Right ventricle myocardium superior (tissue), 1 donor: Measurements from ENCODE around the gene GNB1L. TPM values are rescaled to one million over a fixed set of nuclear protein-coding genes. Genes with fewer than 3 reads are reported as not detected.

Source experiments
- ATAC-seq: fragments of 200-7000 bp; cut with Tn5 transposase; one replicate; pipeline ENCODE4 v1.9.1; 2020; ENCODE audit warnings: mild to moderate bottlenecking; ENCODE audit not compliant: poor library complexity
- DNase-seq: peaks from one replicate; pipeline ENCODE4 v3.0.0-alpha.2; 2020
- intact Hi-C: fragments of 100-400 bp; cut with DNase I; formaldehyde crosslinking; loops from one replicate; pipeline ENCODE4 v1.11.2; 2022
- total RNA-seq: library from RNA; stranded (reverse); fragmentation: NEBNext Ultra II Directional; extraction: Animal tissue kit (Norgen Biotek cat#: 25700); gene quantifications from one replicate; pipeline ENCODE4 v1.2.1, GENCODE V29; 2021
- donor health status: DM: no; HTN: yes; CAD: no; lungs with severe emphysema.

GNB1L gene
- total RNA-seq, 1 donor from 2014 or later = 2.5 TPM

DNA sequence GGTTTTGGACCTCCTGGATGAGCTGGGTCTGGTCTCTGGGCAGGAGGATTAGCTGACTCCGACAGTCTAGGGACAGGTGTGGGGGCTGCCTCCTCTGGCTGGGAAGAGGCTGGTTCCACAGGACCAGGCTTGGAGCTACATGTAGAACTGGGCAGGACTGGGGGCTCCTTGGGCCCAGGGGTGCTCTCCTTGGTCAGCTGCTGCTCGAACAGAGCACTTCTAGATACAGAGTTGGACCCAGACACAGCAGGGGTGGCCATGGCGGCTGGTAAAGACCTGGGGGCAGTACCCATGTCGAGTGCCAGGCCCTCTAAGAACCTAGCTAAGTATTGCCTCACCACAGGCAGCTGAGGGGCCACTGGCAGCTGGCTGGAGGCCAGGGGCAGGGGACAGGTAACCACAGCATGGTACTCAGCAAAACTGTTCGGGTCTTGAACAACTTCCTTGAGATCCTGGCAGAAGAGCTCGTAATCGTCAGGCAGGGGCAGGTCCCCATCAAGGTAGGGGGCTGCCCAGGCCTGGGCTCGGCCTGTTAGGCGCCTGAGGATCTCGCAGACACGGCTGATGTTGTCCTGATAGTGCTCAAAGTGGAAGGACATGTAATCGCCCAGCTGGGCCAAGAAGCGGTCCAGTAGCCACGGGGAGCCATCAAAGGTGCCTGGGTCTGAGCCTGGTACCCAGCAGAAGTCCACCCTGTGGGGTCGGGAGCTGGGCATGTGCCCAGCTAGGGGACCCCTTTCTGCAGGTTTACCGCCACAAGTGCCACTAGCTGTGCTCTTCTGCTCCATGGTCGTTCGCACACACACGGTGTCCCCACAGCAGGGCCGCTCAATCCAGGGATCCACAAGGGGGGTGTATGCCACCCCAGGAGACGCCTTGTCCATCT, 3.1 kb downstream of the GNB1L start:
- ATAC-seq = no peak
- no peak for DNase-seq
- intact Hi-C loops = loop anchor here (5.0 kb wide), 2 partner anchors 44 to 124 kb away; no protein-coding TSS in a partner anchor

DNA sequence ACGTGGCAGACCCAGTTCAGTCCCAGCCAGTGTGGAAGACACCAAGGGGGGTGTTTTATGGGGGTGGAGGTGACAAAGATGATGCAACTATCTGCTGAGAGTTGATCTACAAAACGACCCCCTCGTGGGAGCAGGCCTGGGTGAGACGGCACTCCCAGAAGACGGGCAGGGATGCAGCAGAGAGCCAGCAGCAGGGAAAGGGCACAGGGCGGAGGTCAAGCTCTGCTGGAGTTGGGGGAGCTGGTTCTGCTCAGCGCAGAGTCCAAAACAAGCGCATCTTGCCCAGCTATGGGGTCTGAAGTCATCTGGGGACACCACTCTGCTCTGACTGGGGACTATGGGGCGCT, 3.9 kb downstream of the GNB1L start:
- ATAC-seq (no peak), DNase-seq (no peak)
- intact Hi-C loops = loop anchor here (5.0 kb wide), 2 partner anchors 43 to 123 kb away; no protein-coding TSS in a partner anchor

DNA sequence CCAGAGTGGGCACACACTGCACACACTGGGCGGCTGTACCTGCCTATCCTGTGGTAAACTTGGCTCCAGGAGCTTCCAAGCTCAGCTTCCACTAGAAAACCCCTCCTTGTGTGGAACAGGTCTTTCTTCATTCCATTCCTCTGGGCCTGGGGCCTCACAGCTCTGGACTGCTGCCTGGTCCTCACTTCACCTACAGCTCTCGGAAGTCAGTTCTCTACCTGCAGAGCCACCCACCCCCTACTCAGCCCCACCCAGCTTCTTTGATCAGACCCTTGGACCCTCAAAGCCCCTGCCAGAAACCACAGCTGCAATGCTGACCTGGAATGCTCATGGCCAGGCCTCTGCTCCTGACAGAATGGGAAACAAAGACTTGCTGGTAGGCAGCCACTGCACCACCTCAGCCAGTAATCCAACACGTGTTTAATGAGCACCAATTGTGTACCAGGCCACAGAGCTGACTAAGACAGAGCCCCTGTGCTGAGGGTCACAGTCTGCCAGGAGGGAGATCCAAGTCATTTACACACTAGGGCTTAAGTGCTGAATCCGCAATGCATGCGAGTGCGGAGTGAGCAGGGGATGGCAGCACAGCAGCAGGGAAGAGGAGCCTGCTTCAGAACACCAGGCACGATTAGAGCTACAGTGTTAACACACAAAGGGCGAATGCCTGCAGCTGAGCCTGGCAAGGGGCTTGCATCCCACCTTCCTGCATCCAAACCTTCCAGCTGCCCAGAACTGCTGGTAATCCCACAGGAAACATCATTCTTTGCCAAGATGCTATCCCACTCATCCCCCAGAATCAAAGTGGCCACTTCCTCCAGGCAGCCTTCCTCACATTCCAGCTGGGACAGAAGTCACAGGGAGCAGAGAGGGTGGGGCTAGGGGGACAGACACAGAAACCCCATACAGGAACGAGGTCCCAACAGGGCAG, 4.6 kb downstream of the GNB1L start:
- no peak for ATAC-seq
- DNase-seq = no peak
- intact Hi-C loops = loop anchor here (5.0 kb wide), 2 partner anchors 43 to 123 kb away; no protein-coding TSS in a partner anchor

DNA sequence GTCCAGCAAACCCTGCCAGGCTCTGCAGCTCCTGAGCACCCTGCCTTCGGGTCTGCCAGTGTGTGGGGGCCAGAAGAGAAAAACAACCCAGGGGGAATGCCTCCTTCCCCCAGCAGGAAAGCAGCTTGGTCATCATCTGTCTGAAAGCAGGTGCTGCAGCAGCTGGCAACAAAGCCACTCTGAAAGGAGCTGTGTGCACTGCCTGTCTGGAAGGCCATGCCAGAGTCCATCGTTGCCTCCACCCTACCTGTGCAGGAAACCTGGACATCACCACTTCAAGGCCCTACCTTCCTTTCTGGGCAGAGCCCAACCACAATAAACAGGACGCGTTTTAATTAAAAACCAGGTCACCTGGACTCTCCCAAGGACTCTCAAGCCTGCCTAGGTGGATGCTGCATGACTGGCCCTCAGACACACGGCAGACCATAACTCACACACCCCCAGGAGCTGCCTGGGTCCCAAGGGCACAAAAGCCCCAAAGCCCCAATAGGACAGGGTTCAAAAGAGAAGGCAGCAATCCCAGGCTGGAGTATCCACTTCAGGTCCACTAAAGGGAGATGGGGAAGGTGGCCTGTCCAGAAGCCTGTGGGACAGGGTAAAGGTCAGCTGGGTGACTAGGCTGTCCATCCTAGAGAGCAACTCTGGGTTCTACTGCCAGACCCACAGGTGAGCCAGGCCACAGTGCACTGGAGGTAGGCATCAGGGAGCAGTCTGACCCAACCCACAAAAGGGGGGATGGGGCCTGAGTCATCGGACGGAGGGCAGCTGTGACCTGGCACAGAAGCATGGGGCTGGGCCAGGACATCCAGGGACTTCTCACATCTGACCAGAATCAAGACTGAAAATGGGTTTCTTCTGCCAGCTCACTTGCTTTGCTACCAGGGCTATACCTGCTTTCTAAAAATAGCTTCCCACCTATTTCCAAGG, 6.1 kb downstream of the GNB1L start:
- ATAC-seq (no peak), DNase-seq (no peak)
- intact Hi-C loops = no loop called here

DNA sequence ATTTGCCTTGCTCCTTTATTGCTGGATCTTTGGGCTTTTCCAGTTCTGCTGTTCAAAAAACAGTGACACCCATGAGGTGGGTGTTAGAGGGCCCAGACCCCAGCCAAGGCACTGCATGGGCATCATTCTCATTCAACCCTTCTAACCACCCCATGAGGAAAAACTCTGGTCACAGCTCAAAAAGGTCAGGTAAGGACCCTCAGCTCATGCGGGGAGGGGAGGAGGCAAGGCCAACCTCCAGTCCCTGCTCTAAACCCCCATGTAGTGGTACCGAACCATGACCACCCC, 7.4 kb downstream of the GNB1L start:
- no peak for ATAC-seq
- no peak for DNase-seq
- intact Hi-C loops = no loop called here

DNA sequence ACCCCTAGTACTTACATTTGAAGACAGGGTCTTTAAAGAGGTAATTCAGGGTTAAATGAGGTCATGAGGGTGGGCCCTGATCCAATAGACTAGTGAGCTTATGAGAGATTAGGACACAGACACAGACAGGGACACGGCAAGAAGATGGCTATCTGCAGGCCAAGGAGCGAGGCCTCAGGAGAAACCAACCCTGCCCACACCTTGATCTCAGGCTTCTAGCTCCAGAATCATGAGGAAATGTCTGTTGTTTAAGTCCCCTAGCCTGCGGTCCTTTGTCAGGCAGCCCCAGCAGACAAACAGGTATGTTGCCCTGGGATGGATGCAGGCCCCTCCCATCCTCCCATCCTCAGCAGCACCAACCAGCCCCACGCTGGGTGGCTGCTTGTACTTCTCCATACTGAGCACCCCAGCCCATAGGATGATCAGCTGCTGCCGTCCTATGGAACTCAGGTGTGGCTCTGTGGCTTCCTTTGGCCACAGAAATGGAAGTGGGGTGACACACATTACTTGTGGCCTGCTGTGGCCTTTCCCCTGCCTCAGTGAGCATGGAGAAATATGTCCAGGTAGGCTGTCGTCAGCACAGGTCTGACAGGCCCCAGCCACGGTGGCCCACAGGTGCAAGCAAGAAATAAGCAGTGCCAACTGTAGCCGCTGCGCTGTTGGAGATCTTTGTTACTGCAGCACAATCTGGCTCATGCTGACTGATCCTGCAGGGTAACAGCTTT, 7.9 kb downstream of the GNB1L start:
- intact Hi-C loops = no loop called here
- ATAC-seq (no peak), DNase-seq (no peak)

DNA sequence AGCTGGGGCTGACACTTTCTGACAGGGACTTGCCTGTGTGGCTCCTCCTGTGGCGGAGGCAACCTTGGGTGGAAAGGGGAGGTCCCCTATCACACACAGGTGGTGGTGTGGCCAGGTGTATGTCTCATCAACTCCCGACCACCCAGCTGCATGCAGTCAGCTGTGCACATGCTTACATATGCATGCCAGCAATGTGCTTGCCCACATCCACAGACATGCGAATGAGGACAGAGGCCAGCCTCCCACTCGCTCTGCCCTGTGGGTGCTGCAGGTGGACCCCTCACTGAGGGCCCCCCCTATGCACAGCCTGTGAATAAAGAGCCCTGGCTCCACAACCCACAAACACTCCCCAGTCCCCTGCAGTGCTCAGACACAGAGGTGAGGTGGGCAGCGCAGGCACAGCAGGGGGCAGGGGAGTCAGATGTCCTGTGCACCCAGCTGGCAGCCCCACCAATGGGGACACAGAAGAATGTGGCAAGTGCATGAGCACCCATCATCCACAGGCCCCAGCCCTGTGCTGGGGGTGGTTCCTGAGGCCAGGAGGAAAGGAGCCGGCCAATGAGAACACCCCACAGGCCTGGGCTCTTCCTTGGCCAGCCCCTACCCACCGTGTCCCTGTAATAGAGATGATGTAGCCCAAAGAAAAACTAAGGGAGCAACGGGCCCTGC, 9.5 kb downstream of the GNB1L start:
- intact Hi-C loops = no loop called here
- no peak for DNase-seq

DNA sequence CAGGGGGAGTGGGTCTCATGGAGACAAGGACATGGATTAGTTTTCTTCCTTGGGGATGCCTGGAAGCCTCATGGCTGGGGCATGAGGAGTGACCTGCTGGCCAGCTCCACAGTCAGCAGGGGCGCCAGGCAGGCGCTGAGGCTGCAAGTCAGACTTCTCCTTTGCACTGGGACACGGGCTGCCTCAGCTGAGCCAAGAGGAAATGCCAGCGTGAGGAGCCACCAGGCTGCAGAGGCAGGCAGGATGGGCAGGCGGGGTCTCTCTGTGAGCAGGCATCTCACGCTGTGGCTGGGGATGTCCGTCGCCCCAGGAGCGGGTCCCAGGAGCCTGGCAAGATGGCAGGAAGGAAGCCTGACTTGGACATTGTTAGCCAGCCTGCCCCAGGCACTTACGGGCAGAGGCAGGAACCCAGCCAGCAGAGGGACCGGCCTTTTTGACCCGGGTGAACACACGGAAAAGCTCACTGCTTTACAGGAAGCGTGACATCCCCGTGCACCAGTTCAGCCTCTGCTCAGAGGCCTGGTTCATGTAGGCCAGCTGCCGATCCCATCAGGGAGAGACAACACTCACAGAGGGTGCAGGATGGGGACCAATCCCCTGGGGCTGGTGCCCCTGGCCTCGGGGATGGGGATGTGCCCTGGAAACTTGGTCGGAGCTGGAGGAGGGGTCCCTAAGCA, 10.2 kb downstream of the GNB1L start:
- ATAC-seq (peak; percentile 76), DNase-seq (peak; percentile 80)
- intact Hi-C loops = no loop called here

More for the DNA sequence above, 9.5 kb downstream of the GNB1L start:
- no peak for ATAC-seq

DNA sequence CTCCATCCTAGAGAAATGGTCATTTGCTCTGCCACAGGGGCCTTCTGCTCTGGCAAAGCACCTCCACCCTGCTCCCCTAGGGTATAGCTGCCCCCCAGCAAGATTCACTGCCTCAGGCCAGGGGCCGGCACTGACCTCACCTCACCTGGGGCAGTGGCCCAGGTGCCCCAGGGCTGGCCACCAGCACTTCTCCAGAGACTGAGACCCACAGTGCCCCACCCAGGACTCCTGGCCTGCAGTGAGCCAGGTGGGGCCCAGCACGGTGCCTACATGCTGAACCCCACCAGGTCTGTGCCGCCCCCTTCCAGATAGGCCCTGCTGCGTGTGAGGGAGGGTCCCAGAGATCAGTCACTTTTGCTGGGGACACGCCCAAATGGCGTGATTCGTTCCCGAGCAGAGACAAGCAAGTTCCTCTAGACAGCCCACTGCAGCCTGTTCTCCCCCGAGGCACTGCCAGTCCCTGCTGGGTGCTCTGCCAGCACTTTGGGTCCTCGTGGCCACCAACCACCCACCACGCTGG, 10.8 kb downstream of the GNB1L start:
- intact Hi-C loops = no loop called here
- DNase-seq (no peak), ATAC-seq (peak; percentile 18)

DNA sequence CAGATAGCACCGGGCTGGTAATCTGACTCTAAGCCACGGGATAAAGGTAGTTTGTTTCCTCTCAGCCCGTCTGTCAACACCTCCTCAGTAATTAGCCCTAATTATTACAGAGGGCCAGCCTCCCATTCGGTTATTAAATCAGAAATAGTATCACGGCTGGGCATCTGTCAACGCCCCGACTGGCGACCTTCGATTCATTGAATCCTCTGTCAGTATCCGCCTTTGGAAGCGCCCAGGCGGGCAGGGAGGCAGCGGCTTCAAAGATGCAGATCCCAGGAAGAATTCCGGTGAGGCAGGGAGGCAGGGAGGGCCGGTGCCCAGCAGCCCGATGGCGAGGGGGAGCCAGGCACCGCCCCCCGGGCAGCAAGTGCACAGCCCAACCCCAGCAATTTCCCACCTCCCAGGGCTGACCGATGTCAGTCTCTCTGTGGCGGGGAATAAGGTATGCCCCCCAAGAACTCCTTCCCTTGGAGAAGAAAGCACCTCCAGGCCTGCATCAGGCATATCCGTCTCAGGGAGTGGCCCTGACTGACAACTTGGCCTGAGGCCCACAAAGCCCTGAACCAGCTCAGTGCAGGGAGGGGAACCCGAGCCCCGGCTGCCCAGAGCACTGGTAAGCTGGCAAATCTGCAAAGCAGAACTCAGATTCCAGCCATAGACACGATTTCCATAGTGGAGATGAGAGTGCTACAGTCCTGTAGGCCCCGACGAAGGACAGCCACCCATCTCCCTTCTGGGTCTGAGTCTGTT, 11.4 kb downstream of the GNB1L start:
- ATAC-seq = peak; percentile 16
- DNase-seq = no peak
- intact Hi-C loops = no loop called here

DNA sequence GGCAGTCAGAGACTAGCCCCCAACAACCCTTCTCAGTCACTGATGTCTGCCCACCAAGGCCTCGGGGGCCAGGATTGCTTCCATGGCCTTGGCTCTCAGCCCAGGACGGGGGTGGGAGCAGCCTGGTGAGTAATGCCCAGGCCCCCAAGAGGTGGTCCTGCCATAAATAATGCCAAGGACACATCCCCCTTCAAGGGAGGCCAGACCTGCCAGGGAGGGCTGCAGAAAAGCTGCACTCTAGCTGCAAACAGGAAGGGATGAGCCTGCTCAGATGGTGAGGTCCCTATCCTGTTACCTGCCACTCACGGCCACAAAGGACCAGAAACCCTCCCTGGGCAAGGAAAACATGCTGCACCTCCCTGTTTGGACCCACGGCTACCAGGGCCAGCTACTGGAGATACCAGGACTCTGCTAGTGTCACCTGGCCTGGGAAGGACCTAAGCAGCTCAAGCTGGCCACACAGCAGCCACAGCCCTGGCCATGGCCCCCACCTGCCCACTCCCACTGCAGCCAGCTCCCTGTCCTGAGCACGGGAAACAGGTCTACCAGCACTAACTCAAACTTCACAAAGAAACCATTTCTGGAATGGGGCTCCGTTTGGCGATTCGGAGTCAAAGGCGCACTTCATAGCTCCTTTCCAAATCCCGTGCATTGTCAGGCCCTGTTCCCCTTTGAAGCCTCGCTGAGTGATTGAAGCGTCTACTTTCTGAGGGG, 12.1 kb downstream of the GNB1L start:
- ATAC-seq (no peak), DNase-seq (no peak)
- intact Hi-C loops = no loop called here

DNA sequence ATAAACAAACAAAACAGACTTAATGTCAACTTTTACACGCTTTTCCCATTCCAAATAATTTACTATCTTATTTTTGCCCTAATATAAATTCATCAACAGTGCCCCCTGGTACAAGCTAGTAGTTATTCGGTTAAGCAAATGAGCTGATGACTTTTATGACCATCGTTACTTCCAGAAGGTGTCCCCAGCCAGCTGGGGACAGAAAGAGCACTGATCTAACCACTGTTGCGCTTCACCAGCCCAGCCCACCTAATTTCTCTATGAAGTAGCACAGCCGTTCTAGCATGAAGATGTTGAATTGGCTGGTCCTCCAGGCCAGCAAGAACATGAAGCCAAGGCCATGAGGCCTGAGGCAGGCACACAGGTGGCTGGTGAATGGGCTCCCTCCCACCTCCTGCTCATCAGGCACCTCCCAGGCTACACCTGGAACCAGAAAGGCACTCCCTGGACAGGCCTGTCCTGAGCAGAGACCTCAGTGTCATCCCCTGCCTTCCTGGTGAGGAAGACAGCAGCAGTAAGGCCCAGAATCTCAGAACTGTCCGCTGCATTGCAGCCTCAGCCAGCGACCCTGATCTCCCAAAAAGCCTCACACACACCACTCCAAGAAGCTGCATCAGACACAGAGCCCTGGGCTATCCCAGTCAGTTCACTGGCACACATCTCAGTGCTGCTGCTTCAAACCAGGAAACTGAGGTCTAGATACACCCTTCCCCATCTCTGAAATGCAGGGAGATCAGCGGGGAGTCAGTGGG, 12.9 kb downstream of the GNB1L start:
- intact Hi-C loops = no loop called here
- DNase-seq (no peak), ATAC-seq (no peak)

DNA sequence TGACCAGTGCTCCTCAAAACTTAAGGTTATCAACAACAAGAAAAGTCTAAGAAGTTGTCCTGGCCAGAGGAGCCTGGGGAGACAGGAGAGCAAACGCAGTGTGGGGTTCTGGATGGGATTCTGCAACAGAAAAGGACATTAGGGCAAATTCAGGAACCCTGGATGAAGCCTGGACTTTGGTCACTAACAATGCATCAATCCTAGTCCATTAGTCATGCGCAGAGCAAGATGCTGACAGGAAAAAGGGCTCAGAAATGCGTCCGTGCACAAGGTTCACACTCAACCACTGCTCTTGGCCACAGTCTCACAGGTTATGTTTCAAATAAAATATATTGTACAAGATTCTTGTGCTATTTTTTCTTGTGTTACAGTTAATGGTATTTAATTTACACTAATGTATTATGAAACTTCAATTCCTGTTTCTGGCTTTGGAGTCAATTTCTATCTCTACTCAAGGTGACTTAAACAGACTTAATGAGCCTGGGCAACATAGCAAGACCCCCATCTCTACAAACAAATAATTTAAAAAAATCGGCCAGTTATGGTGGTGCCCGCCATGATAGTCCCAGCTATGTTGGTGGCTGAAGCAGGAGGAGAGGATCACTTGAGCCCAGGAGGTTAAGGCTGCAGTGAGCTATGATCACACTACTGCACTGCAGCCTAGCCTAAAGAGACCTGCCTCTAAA, 13.6 kb downstream of the GNB1L start:
- intact Hi-C loops = no loop called here
- no peak for ATAC-seq
- DNase-seq = no peak

DNA sequence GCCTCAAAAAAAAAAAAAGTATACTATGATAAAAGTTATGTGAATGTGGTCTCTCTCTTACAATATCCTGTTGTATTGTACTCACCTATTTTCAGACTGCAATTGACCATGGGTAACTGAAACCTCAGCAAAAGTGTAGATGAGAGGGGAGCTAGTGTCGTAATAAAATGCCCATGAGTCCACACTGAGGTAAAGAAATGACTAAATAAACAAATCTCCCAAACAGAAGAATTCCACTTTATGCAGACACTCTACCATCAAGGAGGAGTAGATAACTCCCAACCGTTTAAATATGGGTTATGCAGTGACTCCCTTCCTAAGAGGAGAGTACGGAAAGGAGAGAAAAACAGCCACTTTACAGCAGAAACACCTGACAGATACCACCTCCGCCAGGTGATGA, 14.6 kb downstream of the GNB1L start:
- ATAC-seq = no peak
- intact Hi-C loops = no loop called here
- DNase-seq = no peak
